GM10266 (cell line): ENCODE results near the gene RAB40C.

ENCODE experiments used
- DNase-seq: peaks from one replicate; pipeline ENCODE4 v3.0.0; 2012; ENCODE audit errors: extremely low spot score
- TF ChIP-seq, protein P1 (sequence below): IDR thresholded peaks from 2 replicates; pipeline ENCODE4 v1.5.1; 2012; ENCODE audit warnings: mild to moderate bottlenecking, low read depth; ENCODE audit not compliant: control insufficient read depth, insufficient read depth; ENCODE audit errors: missing control alignments

The RAB40C gene

DNA sequence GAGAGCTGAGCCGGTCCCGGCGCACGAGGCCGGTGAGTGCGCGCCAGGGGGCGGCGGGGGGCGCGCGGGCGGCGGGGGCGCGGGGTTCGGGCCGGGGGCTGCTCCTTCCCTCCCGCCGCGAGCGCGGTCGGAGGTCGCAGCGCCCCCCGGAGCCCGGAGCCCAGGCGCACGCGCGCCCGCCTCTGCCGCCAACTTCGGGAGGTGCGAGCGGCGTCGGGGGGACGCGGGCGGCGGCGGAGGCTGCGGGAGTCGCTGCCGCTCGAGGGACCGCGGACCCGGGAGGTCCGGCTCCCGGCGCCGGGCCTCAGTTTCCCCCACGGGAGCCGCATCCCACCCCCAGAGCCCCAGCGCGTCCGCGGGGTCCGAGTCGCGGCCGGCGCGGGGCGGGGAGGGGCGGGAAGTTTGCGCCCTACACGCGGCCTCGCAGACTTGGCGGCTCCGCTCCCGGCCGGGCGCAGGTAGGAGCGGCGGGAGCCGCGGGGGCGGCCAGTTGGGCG, 29.6 kb upstream of the RAB40C start, which contains the start of gene PRR35:
TSS of gene PRR35 (plus strand) at position 191 of the 497 bp plus-strand sequence. CDS start 2,901 bp downstream, outside the sequence.
- DNase-seq = no peak
- TF ChIP-seq, protein P1, sequence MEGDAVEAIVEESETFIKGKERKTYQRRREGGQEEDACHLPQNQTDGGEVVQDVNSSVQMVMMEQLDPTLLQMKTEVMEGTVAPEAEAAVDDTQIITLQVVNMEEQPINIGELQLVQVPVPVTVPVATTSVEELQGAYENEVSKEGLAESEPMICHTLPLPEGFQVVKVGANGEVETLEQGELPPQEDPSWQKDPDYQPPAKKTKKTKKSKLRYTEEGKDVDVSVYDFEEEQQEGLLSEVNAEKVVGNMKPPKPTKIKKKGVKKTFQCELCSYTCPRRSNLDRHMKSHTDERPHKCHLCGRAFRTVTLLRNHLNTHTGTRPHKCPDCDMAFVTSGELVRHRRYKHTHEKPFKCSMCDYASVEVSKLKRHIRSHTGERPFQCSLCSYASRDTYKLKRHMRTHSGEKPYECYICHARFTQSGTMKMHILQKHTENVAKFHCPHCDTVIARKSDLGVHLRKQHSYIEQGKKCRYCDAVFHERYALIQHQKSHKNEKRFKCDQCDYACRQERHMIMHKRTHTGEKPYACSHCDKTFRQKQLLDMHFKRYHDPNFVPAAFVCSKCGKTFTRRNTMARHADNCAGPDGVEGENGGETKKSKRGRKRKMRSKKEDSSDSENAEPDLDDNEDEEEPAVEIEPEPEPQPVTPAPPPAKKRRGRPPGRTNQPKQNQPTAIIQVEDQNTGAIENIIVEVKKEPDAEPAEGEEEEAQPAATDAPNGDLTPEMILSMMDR = no peak

DNA sequence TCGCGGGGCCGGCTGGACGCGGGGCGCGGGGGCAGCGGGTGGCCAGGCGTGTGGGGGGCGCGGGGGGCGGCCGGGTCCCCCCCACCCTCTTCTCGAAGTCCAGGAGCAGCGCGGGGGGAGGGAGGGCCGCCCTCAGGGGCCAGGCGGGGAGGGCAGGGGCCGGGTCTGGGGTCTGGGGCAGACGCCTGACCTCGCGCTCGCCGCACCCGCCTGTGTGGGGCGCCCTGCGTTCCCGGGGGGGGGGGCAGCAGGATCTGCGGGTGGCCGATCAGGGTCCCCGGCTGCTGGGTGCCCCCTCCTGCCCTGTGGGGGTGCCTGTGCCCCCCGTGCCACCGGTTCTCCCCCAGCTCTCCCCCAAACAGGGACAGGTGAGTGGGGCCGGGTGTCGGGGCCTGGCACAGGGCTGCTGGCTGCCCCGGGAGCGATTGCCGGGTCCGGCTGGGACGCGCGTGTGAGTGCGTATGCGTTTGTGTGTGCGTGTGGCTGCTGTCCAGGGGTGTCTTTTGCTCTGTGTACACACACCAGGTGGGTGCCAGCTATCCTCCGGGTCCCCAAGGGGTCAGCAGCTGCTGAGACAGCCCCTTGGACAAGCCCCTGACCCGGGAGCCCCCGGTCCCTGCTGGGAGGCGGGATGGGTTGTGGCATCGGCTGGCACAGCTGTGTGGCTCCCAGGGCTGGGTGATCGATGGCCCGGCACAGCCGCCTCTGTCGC, 29.0 kb upstream of the RAB40C start:
- no peak for DNase-seq
- TF ChIP-seq, protein P1 = no peak

DNA sequence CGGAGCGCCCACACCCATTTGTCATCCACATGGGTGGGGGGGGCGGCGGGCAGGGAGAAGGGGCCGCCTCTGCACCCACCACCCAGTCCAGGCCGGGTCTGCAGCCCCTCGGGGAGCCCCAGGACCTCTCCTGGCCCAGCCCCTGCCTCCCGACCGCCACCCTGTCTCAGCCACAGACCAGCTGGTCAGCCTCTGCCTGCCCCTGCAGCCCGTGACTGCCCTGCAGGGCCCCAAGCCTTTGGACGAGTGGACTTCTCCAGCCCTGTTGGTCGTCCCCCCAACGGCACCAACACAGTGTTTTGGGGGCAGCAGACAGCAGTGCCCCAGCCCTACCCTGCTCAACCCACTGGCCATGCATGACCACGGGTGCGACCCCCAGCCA, 28.5 kb upstream of the RAB40C start:
- DNase-seq = no peak
- TF ChIP-seq, protein P1 = no peak

DNA sequence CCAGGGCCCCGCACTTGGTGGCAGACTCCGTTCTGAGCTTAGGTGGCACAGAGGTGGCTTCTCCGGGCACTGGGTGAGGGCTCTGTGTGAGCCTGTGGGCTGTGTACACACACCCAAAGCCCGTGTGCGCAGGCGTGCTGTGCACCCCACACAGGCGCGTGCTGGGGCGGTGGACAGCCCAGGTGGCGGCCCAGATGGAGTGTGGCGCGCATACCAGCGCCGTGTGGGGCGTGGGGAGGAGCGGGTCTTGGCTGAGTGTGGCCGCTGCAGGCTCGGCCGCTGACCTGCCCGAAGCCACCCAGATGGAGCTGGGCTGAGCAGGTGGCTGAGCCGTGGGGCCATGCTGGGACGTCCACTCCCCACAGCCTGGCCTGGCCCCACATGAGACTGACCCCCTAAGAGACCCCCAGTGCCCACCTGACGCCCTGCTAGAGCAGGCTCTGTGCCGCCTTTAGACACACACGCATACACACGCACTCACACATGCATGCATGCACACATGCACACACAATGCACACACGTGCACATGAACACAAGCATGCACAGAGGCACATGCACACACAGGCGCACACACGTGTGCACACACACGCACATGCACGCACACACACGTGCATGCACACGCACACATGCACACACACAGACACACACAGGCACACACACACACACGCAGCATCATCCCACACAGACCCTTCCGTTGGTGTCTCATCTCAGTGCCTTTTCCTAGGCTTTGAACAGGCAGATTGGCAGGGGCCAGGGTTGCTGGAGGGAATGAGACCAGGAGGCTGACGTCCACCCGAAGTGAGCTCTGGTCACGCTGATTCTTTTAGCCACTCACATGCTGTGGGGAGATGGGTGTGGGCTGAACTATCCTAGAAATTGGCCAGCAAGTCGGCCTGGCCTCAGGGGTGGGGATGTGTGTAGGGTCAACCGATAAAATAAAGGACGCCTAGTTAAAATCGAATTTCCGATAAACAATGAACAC, 27.6 kb upstream of the RAB40C start:
- no peak for DNase-seq
- TF ChIP-seq, protein P1 = no peak

DNA sequence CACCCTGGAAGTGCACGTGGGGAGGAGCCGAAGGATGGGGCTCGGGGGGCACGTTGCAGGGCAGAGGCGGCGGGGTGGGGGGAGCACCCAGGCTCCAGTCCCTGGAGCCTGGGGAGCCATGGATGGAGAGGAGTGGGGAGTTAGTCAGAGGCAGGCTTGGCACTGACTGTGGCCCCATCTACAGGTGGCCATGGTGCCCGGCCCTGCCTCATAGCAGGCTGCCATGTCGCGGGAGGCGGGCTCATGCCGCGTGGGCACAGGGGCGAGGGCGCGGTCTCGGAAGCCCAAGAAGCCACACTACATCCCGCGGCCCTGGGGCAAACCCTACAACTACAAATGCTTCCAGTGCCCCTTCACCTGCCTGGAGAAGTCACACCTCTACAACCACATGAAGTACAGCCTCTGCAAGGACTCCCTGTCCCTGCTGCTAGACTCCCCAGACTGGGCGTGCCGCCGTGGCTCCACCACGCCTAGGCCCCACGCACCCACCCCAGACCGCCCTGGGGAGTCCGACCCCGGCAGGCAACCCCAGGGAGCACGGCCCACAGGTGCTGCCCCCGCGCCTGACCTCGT, 26.7 kb upstream of the RAB40C start:
- no peak for DNase-seq
- TF ChIP-seq, protein P1 = no peak

DNA sequence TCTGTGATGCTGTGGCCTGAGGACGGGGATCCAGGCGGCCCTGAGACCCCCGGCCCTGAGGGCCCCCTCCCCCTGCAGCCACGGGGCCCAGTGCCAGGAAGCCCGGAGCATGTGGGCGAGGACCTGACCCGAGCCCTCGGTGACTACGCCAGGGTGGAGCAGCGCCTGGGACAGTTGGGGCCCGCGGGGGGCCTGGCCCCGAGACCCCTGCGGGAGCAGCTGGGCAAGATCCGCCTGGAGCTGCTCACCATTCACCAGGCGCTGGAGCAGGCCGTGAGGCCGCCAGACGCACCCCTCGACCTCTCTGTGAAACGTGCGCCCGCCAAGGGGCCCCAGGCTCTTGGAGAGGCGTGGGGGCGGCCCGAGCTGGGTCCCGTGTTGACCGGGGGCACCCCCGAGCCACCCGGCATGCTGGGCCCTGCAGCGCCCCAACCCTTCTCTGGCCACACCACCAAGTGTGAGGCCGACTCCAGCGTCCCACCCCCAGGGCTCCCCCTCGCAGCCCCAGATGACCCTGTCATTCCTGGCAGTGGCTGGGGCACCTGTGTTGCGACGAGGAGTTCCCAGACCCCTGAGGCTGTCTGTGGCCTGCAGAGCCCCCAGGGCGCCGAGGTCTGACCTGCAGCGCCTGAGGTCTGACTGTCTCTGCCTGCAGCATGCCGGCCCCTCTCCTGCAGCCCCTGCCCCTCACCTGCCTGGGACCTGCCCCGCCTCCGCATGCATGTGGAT, 25.0 kb upstream of the RAB40C start:
- TF ChIP-seq, protein P1 = no peak
- no peak for DNase-seq
